Measurements from ENCODE around the gene NKAP.

GRCh38 chrX:119942173-119942819 is 1.3 kb downstream of the NKAP start:
- TF ChIP-seq CTCF (IDR thresholded peaks at IDR 0.05 in 8 of 11, conservative IDR thresholded peaks at IDR 0.05 in 3 of 11) (no peak), POLR2A (IDR thresholded peaks at IDR 0.05) (no peak), POLR2AphosphoS5 (IDR thresholded peaks at IDR 0.05) (no peak)

All from spleen (tissue), 7 donors.